Urinary bladder (tissue), 4 donors: ENCODE results near the gene OTULINL. TPM values are rescaled to one million over a fixed set of nuclear protein-coding genes. Genes with fewer than 3 reads are reported as not detected.
"Not testable (repeated sequence)": the region's sequence is repeated elsewhere in the genome, so short reads cannot be mapped to it uniquely, and the experiment has no call there.

Source experiments
- DNase-seq: peaks from one replicate; pipeline ENCODE4 v3.0.0-alpha.2; 2015; ENCODE audit errors: extremely low spot score
- H3K27ac ChIP-seq: one replicate; pipeline ENCODE4 v1.5.1; 2013; ENCODE audit warnings: low read depth, mild to moderate bottlenecking, moderate library complexity
- H3K36me3 ChIP-seq: one replicate; pipeline ENCODE4 v1.6.1; 2013; ENCODE audit warnings: mild to moderate bottlenecking, moderate library complexity; ENCODE audit not compliant: insufficient read depth
- H3K4me1 ChIP-seq: one replicate; pipeline ENCODE4 v1.6.1; 2013; ENCODE audit warnings: mild to moderate bottlenecking, moderate library complexity; ENCODE audit not compliant: insufficient read depth
- H3K4me3 ChIP-seq: one replicate; pipeline ENCODE4 v1.5.1; 2013; ENCODE audit warnings: low read depth, low read length
- WGBS: extraction: QIAGEN DNeasy Blood & Tissue Kit; methylation state at CpG from one replicate; pipeline ENCODE4 v1.1.7; 2013; 5-methylcytosine and 5-hydroxymethylcytosine counted together
- polyA plus RNA-seq: library from polyadenylated mRNA; stranded (reverse); fragments of 200-250 nt; gene quantifications from one replicate; pipeline ENCODE4 v1.2.3, GENCODE V29; 2013
- total RNA-seq: library from RNA; depleted of rRNA; stranded (reverse); fragments of >200 nt; gene quantifications from one replicate; pipeline ENCODE4 v1.2.3, GENCODE V29; 2014
- donor health status: healthy with polysubstance abuse.
- donor health status: healthy.

Gene OTULINL
- total RNA-seq (13.0 TPM), polyA plus RNA-seq (7.1 TPM)

GRCh38 chr5:14581106-14581890 lies at the start of gene OTULINL:
Gene OTULINL (plus strand): TSS chr5:14581792. CDS start chr5:14581895, 103 bp downstream.
- Histone ChIP-seq H3K4me1 (peaks cover 1% of the 10 kb centered on the region), H3K27ac (no peak within 1 kb of the TSS), H3K4me3 (peak within 1 kb of the TSS; percentile 75), H3K36me3 (no peaks in the 10 kb centered on the region)
- peak; percentile 52 for DNase-seq
- 6% methylated on average over 63 of the region's 63 CpGs for WGBS

- H3K36me3 ChIP-seq = no peaks in the 10 kb centered on the region
- H3K4me1 ChIP-seq = no peaks in the 10 kb centered on the region
- 56% methylated on average over 3 of the region's 3 CpGs for WGBS
- no peak overlapping the region for H3K4me3 ChIP-seq
- no peak for DNase-seq
- no peak overlapping the region for H3K27ac ChIP-seq
These were observed 49.4 kb upstream of the OTULINL start for GRCh38 chr5:14532180-14532579.

GRCh38 chr5:14534773-14535172 lies 46.8 kb upstream of the OTULINL start:
- WGBS = 14% methylated on average over 7 of the region's 7 CpGs
- Histone ChIP-seq H3K4me3 (no peak overlapping the region), H3K27ac (no peak overlapping the region), H3K36me3 (no peaks in the 10 kb centered on the region), H3K4me1 (no peaks in the 10 kb centered on the region)
- DNase-seq = peak; percentile 3

GRCh38 chr5:14545308-14545707 lies 36.3 kb upstream of the OTULINL start:
- no peak overlapping the region for H3K27ac ChIP-seq
- H3K4me3 ChIP-seq = no peak overlapping the region
- H3K4me1 ChIP-seq = no peaks in the 10 kb centered on the region
- WGBS = 59% methylated on average over 3 of the region's 3 CpGs
- H3K36me3 ChIP-seq = no peaks in the 10 kb centered on the region
- no peak for DNase-seq

- Histone ChIP-seq H3K27ac (no peak overlapping the region), H3K36me3 (no peaks in the 10 kb centered on the region), H3K4me3 (no peak overlapping the region), H3K4me1 (peaks cover 1% of the 10 kb centered on the region)
- WGBS = 49% methylated on average over 1 of the region's 1 CpG
- no peak for DNase-seq
These were observed 35.7 kb upstream of the OTULINL start for GRCh38 chr5:14545862-14546261.

GRCh38 chr5:14547666-14548065 lies 33.9 kb upstream of the OTULINL start:
- no peaks in the 10 kb centered on the region for H3K36me3 ChIP-seq
- 93% methylated on average over 1 of the region's 1 CpG for WGBS
- no peak overlapping the region for H3K27ac ChIP-seq
- DNase-seq = no peak
- no peak overlapping the region for H3K4me3 ChIP-seq
- H3K4me1 ChIP-seq = peaks cover 2% of the 10 kb centered on the region

- H3K4me1 ChIP-seq = peaks cover 2% of the 10 kb centered on the region
- no peak overlapping the region for H3K27ac ChIP-seq
- no peaks in the 10 kb centered on the region for H3K36me3 ChIP-seq
- no peak for DNase-seq
- 56% methylated on average over 3 of the region's 3 CpGs for WGBS
- H3K4me3 ChIP-seq = no peak overlapping the region
These were observed 30.4 kb upstream of the OTULINL start for GRCh38 chr5:14551211-14551610.

GRCh38 chr5:14552017-14552416 lies 29.6 kb upstream of the OTULINL start:
- H3K4me1 ChIP-seq = peaks cover 2% of the 10 kb centered on the region
- H3K4me3 ChIP-seq = no peak overlapping the region
- DNase-seq = no peak
- no peaks in the 10 kb centered on the region for H3K36me3 ChIP-seq
- WGBS = 48% methylated on average over 1 of the region's 1 CpG
- H3K27ac ChIP-seq = no peak overlapping the region

GRCh38 chr5:14554288-14554687 lies 27.3 kb upstream of the OTULINL start:
- H3K4me3 ChIP-seq, H3K4me1 ChIP-seq, H3K27ac ChIP-seq, DNase-seq, H3K36me3 ChIP-seq: not testable (repeated sequence)
- 63% methylated on average over 3 of the region's 3 CpGs for WGBS

GRCh38 chr5:14556015-14556414 lies 25.6 kb upstream of the OTULINL start:
- Histone ChIP-seq H3K4me1 (no peaks in the 10 kb centered on the region), H3K4me3 (no peak overlapping the region), H3K36me3 (no peaks in the 10 kb centered on the region), H3K27ac (no peak overlapping the region)
- 73% methylated on average over 2 of the region's 2 CpGs for WGBS
- DNase-seq = no peak

GRCh38 chr5:14557203-14557770 lies 24.3 kb upstream of the OTULINL start:
- Histone ChIP-seq H3K4me3 (no peak overlapping the region), H3K36me3 (no peaks in the 10 kb centered on the region), H3K4me1 (no peaks in the 10 kb centered on the region), H3K27ac (no peak overlapping the region)
- 55% methylated on average over 8 of the region's 8 CpGs for WGBS
- no peak for DNase-seq

GRCh38 chr5:14557791-14558415 lies 23.7 kb upstream of the OTULINL start:
- H3K4me1 ChIP-seq = no peaks in the 10 kb centered on the region
- H3K4me3 ChIP-seq = no peak overlapping the region
- H3K36me3 ChIP-seq = no peaks in the 10 kb centered on the region
- WGBS = 50% methylated on average over 8 of the region's 8 CpGs
- H3K27ac ChIP-seq = no peak overlapping the region
- no peak for DNase-seq

- 53% methylated on average over 10 of the region's 10 CpGs for WGBS
- no peak overlapping the region for H3K4me3 ChIP-seq
- no peak for DNase-seq
These were observed 21.4 kb upstream of the OTULINL start for GRCh38 chr5:14560091-14560595.

GRCh38 chr5:14561741-14562140 lies 19.9 kb upstream of the OTULINL start:
- H3K4me3 ChIP-seq = no peak overlapping the region
- DNase-seq = no peak
- WGBS = 85% methylated on average over 3 of the region's 3 CpGs
- no peak overlapping the region for H3K27ac ChIP-seq
- no peaks in the 10 kb centered on the region for H3K36me3 ChIP-seq
- H3K4me1 ChIP-seq = no peaks in the 10 kb centered on the region

More at GRCh38 chr5:14560091-14560595, 21.4 kb upstream of the OTULINL start:
- no peaks in the 10 kb centered on the region for H3K36me3 ChIP-seq
- H3K4me1 ChIP-seq = no peaks in the 10 kb centered on the region
- no peak overlapping the region for H3K27ac ChIP-seq
